ENCODE measurements around the gene CDH4. TPM values are rescaled to one million over a fixed set of nuclear protein-coding genes. Genes with fewer than 3 reads are reported as not detected.

Gene CDH4
- polyA plus RNA-seq, 1 donor (not counting 4 experiments of a cell fraction or from before 2014, with no cell fraction given), result 2.2 TPM

DNA sequence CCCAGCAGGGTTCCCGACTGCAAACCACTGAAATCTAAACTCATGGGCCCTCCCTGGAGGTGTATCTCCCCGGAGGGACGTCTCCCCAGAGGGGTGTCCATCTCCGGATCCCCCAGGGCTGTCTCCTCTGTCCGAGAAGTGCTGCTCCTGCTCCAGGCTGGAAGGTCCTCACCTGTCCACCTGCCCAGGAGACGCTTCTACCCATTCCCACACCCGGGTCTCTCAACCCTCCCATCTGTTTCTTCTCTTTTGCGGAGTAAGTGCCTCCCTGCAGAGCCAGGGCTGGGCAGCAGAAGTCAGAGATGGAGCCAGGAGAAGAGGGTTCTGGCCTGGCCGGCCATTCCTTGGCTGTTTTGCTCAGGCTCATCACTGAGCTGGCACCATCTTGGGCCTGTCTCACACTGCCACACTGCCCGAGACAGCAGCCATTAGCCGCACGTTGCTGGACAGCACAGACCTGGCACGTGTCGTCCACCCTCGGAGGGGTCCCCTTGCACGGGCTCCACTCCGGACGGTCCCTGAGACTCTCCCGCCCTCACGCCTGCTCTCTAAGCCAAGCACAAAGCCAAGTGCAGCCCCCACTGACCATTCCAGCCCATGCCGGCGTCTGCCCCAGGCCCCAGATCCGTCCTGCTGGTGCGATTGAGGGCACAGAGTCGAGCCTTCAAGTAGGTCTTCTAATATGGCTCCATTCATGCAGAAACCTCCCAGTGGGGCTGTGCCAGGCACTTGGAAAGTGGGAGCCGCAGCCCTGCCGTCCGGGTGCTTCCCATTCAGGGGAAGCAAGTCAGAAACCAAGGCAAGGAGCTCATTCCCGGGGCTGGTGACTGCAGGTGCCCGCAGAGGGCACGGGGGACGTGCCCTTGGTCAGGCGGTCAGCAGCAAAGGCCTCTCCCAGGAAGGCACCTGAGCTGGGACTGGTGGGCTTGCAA, 445.9 kb downstream of the CDH4 start:
- H3K27me3 ChIP-seq (ENCODE audit: control insufficient read depth, extremely low read depth, insufficient read depth, low read length), result peaks cover 4% of the 10 kb centered on the region
- no peak overlapping the region for H3K27ac ChIP-seq (ENCODE audit: control insufficient read depth, insufficient read depth, low read length)
- no peaks in the 10 kb centered on the region for H3K4me1 ChIP-seq (ENCODE audit: control insufficient read depth, extremely low read depth, insufficient read depth, low read length)
- H3K4me3 ChIP-seq (ENCODE audit: control insufficient read depth in 2 of 3, extremely low read depth in 1 of 3, insufficient read depth in 2 of 3, low read depth in 1 of 3, low read length in 3 of 3), result no peak overlapping the region
- dilution Hi-C loops (cut with MboI; ENCODE audit: extremely low pct_ligation_motif_present, low sequenced_read_pairs), result no loop called here
- H3K9ac ChIP-seq (ENCODE audit: control insufficient read depth, extremely low read depth, insufficient read depth, low read length), result no peak overlapping the region
- H3K4me2 ChIP-seq (ENCODE audit: control insufficient read depth, extremely low read depth, insufficient read depth, low read depth, low read length), result no peak overlapping the region
- H3K9me3 ChIP-seq (ENCODE audit: control insufficient read depth, low read depth, low read length), result no peaks in the 10 kb centered on the region
- peaks cover 2% of the 10 kb centered on the region for H3K9me1 ChIP-seq (ENCODE audit: control insufficient read depth, extremely low read depth, insufficient read depth, low read length)
- no peak for FAIRE-seq
- TF ChIP-seq EZH2 (IDR thresholded peaks at IDR 0.05; ENCODE audit: low read length) (no peak), CTCF (optimal IDR thresholded peaks at IDR 0.05 in 1 of 3, IDR thresholded peaks at IDR 0.05 in 1 of 3, conservative IDR thresholded peaks at IDR 0.05 in 1 of 3; ENCODE audit: extremely low read depth in 1 of 3, insufficient read depth in 2 of 3, low read length in 3 of 3) (no peak)
- no peak overlapping the region for H2AFZ ChIP-seq (ENCODE audit: control insufficient read depth, low read length)
- no peak for DNase-seq (ENCODE audit: low read depth, low spot score)
- H4K20me1 ChIP-seq (ENCODE audit: control insufficient read depth, extremely low read depth, insufficient read depth, low read length), result peaks cover 7% of the 10 kb centered on the region
- H3K36me3 ChIP-seq (ENCODE audit: control insufficient read depth in 2 of 2, extremely low read depth in 1 of 2, insufficient read depth in 2 of 2, low read length in 2 of 2), result peaks cover 0 to 1% of the 10 kb centered on the region in 2 experiments
- H3K79me2 ChIP-seq (ENCODE audit: control insufficient read depth, insufficient read depth, low read length), result no peaks in the 10 kb centered on the region

DNA sequence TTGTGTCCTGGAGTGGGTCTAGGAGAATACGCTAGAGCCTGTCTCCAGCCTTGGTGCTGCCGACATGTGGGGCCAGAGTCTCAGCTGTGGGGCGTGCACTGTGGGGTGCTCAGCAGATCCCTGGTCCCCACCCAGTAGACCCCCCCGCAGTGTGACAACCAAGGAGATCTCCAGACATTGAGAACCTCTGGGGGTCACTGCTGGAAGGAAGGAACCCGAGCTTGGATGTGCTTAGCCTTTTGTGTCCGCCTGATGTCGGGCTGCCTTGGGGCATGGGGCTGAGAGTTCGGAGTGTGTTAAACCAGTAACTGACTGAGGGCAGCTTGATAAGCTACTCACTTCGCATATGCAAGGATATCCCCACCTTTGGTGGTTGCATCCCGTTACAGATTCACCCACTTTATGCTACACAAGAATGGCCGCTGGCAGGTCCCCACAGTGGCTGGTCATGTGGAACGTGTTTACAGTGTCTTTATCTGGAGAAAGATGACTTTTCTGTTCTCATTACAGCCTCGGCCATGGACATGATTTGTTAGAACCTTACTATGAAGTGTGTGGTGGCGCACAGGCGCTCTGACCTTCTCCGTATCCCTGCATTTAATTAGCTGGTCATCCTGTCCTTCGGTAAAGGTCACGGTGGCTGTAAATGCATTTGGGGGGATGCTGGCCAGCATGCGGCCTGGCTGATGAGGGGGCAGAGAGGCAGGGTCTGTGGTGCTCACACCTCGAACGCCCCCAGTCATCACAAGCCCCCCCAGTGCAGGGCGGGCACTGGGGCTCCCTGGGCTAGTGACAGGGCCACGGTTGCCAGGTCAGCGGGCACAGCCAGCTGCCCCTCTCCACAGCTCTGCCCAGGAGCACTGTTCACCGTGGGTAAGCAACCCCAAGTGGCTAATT, 446.8 kb downstream of the CDH4 start:
- Histone ChIP-seq H3K27me3 (ENCODE audit: control insufficient read depth, extremely low read depth, insufficient read depth, low read length) (peaks cover 4% of the 10 kb centered on the region), H3K9me1 (ENCODE audit: control insufficient read depth, extremely low read depth, insufficient read depth, low read length) (peaks cover 2% of the 10 kb centered on the region), H3K27ac (ENCODE audit: control insufficient read depth, insufficient read depth, low read length) (no peak overlapping the region), H3K79me2 (ENCODE audit: control insufficient read depth, insufficient read depth, low read length) (no peaks in the 10 kb centered on the region), H3K4me3 (ENCODE audit: control insufficient read depth in 2 of 3, extremely low read depth in 1 of 3, insufficient read depth in 2 of 3, low read depth in 1 of 3, low read length in 3 of 3) (no peak overlapping the region), H2AFZ (ENCODE audit: control insufficient read depth, low read length) (no peak overlapping the region), H3K4me1 (ENCODE audit: control insufficient read depth, extremely low read depth, insufficient read depth, low read length) (no peaks in the 10 kb centered on the region), H3K4me2 (ENCODE audit: control insufficient read depth, extremely low read depth, insufficient read depth, low read depth, low read length) (no peak overlapping the region), H3K9ac (ENCODE audit: control insufficient read depth, extremely low read depth, insufficient read depth, low read length) (no peak overlapping the region), H4K20me1 (ENCODE audit: control insufficient read depth, extremely low read depth, insufficient read depth, low read length) (peaks cover 7% of the 10 kb centered on the region), H3K36me3 (ENCODE audit: control insufficient read depth in 2 of 2, extremely low read depth in 1 of 2, insufficient read depth in 2 of 2, low read length in 2 of 2) (peaks cover 0 to 1% of the 10 kb centered on the region in 2 experiments), H3K9me3 (ENCODE audit: control insufficient read depth, low read depth, low read length) (no peaks in the 10 kb centered on the region)
- TF ChIP-seq CTCF (optimal IDR thresholded peaks at IDR 0.05 in 1 of 3, IDR thresholded peaks at IDR 0.05 in 1 of 3, conservative IDR thresholded peaks at IDR 0.05 in 1 of 3; ENCODE audit: extremely low read depth in 1 of 3, insufficient read depth in 2 of 3, low read length in 3 of 3), result no peak
- no peak for TF ChIP-seq EZH2 (IDR thresholded peaks at IDR 0.05; ENCODE audit: low read length)
- no peak for DNase-seq (ENCODE audit: low read depth, low spot score)
- dilution Hi-C loops (cut with MboI; ENCODE audit: extremely low pct_ligation_motif_present, low sequenced_read_pairs), result no loop called here
- no peak for FAIRE-seq

All from keratinocyte (primary cell).